NOMO-1 (cell line): ENCODE results near the gene NCOA5.
A peak's percentile ranks its signal among the peaks of the same experiment; 100 is the strongest.

ENCODE experiments used
- DNase-seq, 2 experiments: peaks; one replicate each; lab custom pipeline; 2025; ENCODE audit not compliant: unreplicated experiment in 2 of 2; lab: John Stamatoyannopoulos, UW

Gene NCOA5

GRCh38 chr20:46089417-46090388 is at the start of gene NCOA5:
Gene NCOA5, minus strand, starts transcription at chr20:46089962. Its CDS starts 10,538 bp downstream, at chr20:46079424.
- peak; percentile 85 to 96 for DNase-seq

- DNase-seq, result no peak
Observed at GRCh38 chr20:46139266-46139889, 49.6 kb upstream of the NCOA5 start.

GRCh38 chr20:46137816-46138215 is 48.1 kb upstream of the NCOA5 start:
- DNase-seq, result no peak

GRCh38 chr20:46135856-46136633 is 46.3 kb upstream of the NCOA5 start:
- no peak for DNase-seq

- DNase-seq, result no peak
Observed at GRCh38 chr20:46134716-46135115, 45.0 kb upstream of the NCOA5 start.

GRCh38 chr20:46133886-46134654 is 44.3 kb upstream of the NCOA5 start:
- no peak for DNase-seq

- peak; percentile 51 to 59 for DNase-seq
Observed at GRCh38 chr20:46132705-46133120, 43.0 kb upstream of the NCOA5 start.

GRCh38 chr20:46131396-46131795 is 41.6 kb upstream of the NCOA5 start:
- DNase-seq, result no peak

GRCh38 chr20:46130534-46130933 is 40.8 kb upstream of the NCOA5 start:
- no peak for DNase-seq

DNA sequence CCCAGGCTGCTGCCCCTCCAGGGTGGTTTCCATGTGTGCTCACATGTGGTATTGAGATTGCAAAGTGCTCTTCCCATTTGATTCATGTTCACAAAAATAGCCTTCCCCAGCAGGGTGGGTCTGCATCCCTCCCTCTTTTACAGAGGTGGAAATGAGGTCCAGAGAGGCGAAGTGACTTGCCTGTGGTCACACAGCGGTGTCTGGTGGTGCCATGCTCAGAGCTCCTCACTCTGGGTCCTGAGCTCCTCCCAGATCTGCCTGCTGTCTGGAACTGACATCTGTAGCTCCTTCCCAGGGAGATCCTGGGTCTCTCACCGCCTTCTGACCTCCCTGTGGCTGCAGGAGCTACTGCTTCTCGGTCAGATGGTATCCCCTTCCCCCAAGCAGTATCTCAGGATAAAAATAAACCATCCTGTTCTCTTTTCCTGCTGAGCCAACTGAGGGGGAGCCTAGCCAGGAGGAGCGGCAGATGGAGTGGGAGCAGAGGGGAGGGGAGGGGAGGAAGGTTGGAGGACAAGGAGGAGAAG is 40.3 kb upstream of the NCOA5 start:
- DNase-seq, result no peak

GRCh38 chr20:46128310-46129151 is 38.8 kb upstream of the NCOA5 start:
- no peak for DNase-seq

GRCh38 chr20:46127396-46128010 is 37.7 kb upstream of the NCOA5 start:
- no peak for DNase-seq

DNA sequence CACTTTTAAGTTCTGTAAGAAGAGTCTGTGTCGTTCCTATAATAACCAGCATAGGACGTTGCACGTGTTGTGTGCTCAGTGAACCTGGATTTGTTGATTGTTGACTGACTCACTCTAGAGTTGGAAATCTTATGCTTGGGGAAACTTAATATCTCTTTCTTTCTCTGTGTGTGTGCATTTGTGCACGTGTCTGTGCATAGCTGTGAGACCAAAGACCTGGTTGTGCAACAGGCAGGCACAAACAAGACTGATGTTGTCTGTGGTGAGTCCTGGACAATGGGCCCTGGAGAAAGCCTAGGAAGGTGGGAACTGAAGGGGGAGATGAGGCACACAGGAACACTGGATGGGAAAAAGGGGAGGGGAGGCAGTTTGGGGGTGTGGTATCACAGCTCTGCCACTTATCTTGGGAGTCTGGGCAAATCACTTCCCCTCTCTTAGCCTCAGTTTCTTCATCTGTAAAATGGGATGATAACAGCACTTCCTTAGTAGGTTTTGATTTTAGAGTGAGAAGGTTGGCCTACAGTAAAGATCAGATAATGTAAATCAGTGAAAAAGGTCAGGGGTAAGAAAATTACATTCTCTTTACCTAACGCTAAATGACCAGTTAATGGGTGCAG is 36.8 kb upstream of the NCOA5 start:
- DNase-seq, result no peak

DNA sequence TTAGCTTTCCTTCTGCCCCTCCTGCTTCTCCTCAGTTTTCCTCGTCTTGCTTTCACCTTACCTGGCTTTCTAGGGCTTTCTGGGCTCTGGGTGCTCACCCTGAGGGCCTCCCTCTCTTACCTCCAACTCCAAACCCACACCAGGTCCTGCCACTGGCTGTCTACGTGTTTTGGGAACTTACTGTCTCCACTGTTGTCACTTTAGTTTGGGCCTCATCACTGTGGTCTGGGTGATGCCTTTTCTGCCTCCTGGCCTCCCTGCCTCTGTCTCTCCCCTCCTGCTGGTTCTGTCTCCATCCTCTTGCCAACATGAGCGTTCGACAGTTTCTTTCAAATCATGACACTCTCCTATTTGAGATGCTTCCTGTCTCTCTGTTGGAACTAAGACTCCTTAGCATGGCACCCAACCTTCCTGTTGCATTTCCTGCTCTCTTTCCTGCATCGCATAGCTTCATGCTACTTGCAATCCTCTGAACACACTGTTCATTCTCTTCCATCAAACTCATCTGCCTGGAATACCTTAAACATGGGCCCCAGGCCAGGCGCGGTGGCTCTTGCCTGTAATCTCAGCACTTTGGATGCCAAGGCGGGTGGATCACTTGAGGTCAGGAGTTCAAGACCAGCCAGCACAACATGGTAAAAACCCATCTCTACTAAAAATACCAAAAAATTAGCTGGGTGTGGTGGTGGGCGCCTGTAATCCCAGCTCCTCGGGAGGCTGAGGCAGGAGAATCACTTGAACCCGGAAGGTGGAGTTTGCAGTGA is 33.9 kb upstream of the NCOA5 start:
- no peak for DNase-seq

- no peak for DNase-seq
Observed at GRCh38 chr20:46122516-46123481, 33.0 kb upstream of the NCOA5 start.

GRCh38 chr20:46122071-46122470 is 32.3 kb upstream of the NCOA5 start:
- no peak for DNase-seq
